GM12878 (cell line): ENCODE results near the gene NXPH2.

ENCODE experiments used
- ATF2 ChIP-seq: IDR thresholded peaks from 2 replicates; pipeline ENCODE4 v1.6.1; 2012; ENCODE audit warnings: low read length, inconsistent platforms
- CREB1 ChIP-seq: IDR thresholded peaks from 2 replicates; pipeline ENCODE4 v1.6.1; 2012; ENCODE audit warnings: low read depth, mild to moderate bottlenecking, inconsistent platforms
- CTCF ChIP-seq, 3 experiments: IDR thresholded peaks in 2 of 3; conservative IDR thresholded peaks in 1 of 3; 2 replicates each; pipeline ENCODE4 v1.5.1; 2011; ENCODE audit warnings: low read depth in 3 of 3, low read length in 3 of 3, mild to moderate bottlenecking in 3 of 3, control low read depth in 2 of 3, moderate library complexity in 2 of 3, inconsistent platforms in 1 of 3, mixed read lengths in 1 of 3; ENCODE audit not compliant: control insufficient read depth in 2 of 3, insufficient read depth in 1 of 3; ENCODE audit errors: extremely low read depth in 1 of 3
- EZH2 ChIP-seq: IDR thresholded peaks from 2 replicates; pipeline ENCODE4 v1.6.1; 2012; ENCODE audit warnings: low read depth, mild to moderate bottlenecking, control low read depth, inconsistent platforms, low read length, borderline replicate concordance; ENCODE audit not compliant: control insufficient read depth
- MAX ChIP-seq: IDR thresholded peaks from 2 replicates; pipeline ENCODE4 v1.6.1; 2012; ENCODE audit warnings: low read depth, low read length, improper control_type of control experiment
- NKRF ChIP-seq: fragments of 450-650 bp; conservative IDR thresholded peaks from 2 replicates; pipeline ENCODE4 v1.6.1; 2017; ENCODE audit warnings: mild to moderate bottlenecking, moderate library complexity
- PBX3 ChIP-seq: IDR thresholded peaks from 2 replicates; pipeline ENCODE4 v1.6.1; 2011; ENCODE audit warnings: mild to moderate bottlenecking, low read depth, low read length, moderate library complexity; ENCODE audit not compliant: insufficient replicate concordance
- POLR2A ChIP-seq: IDR thresholded peaks from 2 replicates; pipeline ENCODE4 v1.6.1; 2011; ENCODE audit warnings: low read depth, mild to moderate bottlenecking, low read length
- POLR2AphosphoS2 ChIP-seq: IDR thresholded peaks from 2 replicates; pipeline ENCODE4 v1.6.1; 2011; ENCODE audit warnings: low read depth, mild to moderate bottlenecking, low read length, improper control_type of control experiment, moderate library complexity
- PRDM15 ChIP-seq: fragments of 450-650 bp; formaldehyde crosslinking; IDR thresholded peaks from 2 replicates; pipeline ENCODE4 v1.4.0; 2020; ENCODE audit warnings: mild to moderate bottlenecking, moderate library complexity
- RFX5 ChIP-seq: IDR thresholded peaks from 2 replicates; pipeline ENCODE4 v1.6.1; 2011; ENCODE audit warnings: low read depth, low read length, improper control_type of control experiment
- SIX5 ChIP-seq: IDR thresholded peaks from 2 replicates; pipeline ENCODE4 v1.6.1; 2011; ENCODE audit warnings: mild to moderate bottlenecking, low read depth, low read length, moderate library complexity; ENCODE audit not compliant: severe bottlenecking
- SMAD5 ChIP-seq: IDR thresholded peaks from 2 replicates; pipeline ENCODE4 v1.6.1; 2016; ENCODE audit warnings: antibody characterized with exemption, low read depth

GRCh38 chr2:138780908-138781307 is 718 bp upstream of the NXPH2 start:
- TF ChIP-seq POLR2A (no peak), PBX3 (no peak), ATF2 (no peak), EZH2 (no peak), PRDM15 (CRISPR knock-in tag) (no peak), CREB1 (no peak), NKRF (no peak), MAX (no peak), CTCF (IDR thresholded peaks at IDR 0.05 in 2 of 3, conservative IDR thresholded peaks at IDR 0.05 in 1 of 3; ENCODE audit: control insufficient read depth in 2 of 3, extremely low read depth in 1 of 3, insufficient read depth in 1 of 3, low read depth in 3 of 3, low read length in 3 of 3) (no peak), SIX5 (no peak), POLR2AphosphoS2 (no peak), SMAD5 (no peak), RFX5 (no peak)
